Mucosa of rectum (tissue), 2 donors: Measurements from ENCODE around the gene PRRT4.

Experiments
- H3K27ac ChIP-seq, 2 donors: one replicate each; pipeline ENCODE4 v1.7.0; 2013; ENCODE audit warnings: inconsistent platforms in 2 of 2, low read depth in 2 of 2, low read length in 2 of 2
- H3K27me3 ChIP-seq, 2 donors: one replicate each; pipeline ENCODE4 v1.7.0; 2013; ENCODE audit warnings: low read length in 2 of 2; ENCODE audit not compliant: control insufficient read depth in 2 of 2, insufficient read depth in 2 of 2
- H3K36me3 ChIP-seq, 2 donors: one replicate each; pipeline ENCODE4 v1.7.0; 2013; ENCODE audit warnings: low read length in 2 of 2; ENCODE audit not compliant: control insufficient read depth in 2 of 2, insufficient read depth in 2 of 2
- H3K4me1 ChIP-seq, 2 donors: one replicate each; pipeline ENCODE4 v1.7.0; 2013; ENCODE audit warnings: low read length in 2 of 2, mild to moderate bottlenecking in 1 of 2; ENCODE audit not compliant: control insufficient read depth in 2 of 2, insufficient read depth in 2 of 2
- H3K4me3 ChIP-seq, 2 donors: one replicate each; pipeline ENCODE4 v1.7.0; 2013; ENCODE audit warnings: low read length in 2 of 2
- H3K9ac ChIP-seq, 2 donors: one replicate each; pipeline ENCODE4 v1.7.0; 2013; ENCODE audit warnings: low read length in 2 of 2, low read depth in 1 of 2, mild to moderate bottlenecking in 1 of 2
- H3K9me3 ChIP-seq, 2 donors: one replicate each; pipeline ENCODE4 v1.7.0; 2013; ENCODE audit warnings: low read length in 2 of 2; ENCODE audit not compliant: control insufficient read depth in 2 of 2
- donor health status: healthy.
- donor health status: Normal muscosa, but diverticular disease.

Gene PRRT4

GRCh38 chr7:128374041-128374440 lies 12.6 kb upstream of the PRRT4 start:
- Histone ChIP-seq H3K9me3 (no peaks in the 10 kb centered on the region), H3K36me3 (no peaks in the 10 kb centered on the region), H3K27ac (no peak overlapping the region), H3K4me1 (no peaks in the 10 kb centered on the region), H3K4me3 (no peak overlapping the region), H3K9ac (no peak overlapping the region), H3K27me3 (no peaks in the 10 kb centered on the region)

- Histone ChIP-seq H3K4me1 (no peaks in the 10 kb centered on the region), H3K9me3 (no peaks in the 10 kb centered on the region), H3K27ac (no peak overlapping the region), H3K27me3 (no peaks in the 10 kb centered on the region), H3K4me3 (no peak overlapping the region), H3K36me3 (no peaks in the 10 kb centered on the region), H3K9ac (no peak overlapping the region)
These were observed 12.1 kb upstream of the PRRT4 start for GRCh38 chr7:128373606-128374005.

- Histone ChIP-seq H3K9me3 (no peaks in the 10 kb centered on the region), H3K9ac (no peak overlapping the region), H3K4me3 (no peak overlapping the region), H3K4me1 (no peaks in the 10 kb centered on the region), H3K27ac (no peak overlapping the region), H3K36me3 (no peaks in the 10 kb centered on the region), H3K27me3 (peaks cover 0 to 2% of the 10 kb centered on the region in 2 donors)
These were observed 9.0 kb upstream of the PRRT4 start for GRCh38 chr7:128370491-128370890.

- Histone ChIP-seq H3K4me3 (no peak overlapping the region), H3K9ac (no peak overlapping the region), H3K27ac (no peak overlapping the region), H3K9me3 (no peaks in the 10 kb centered on the region), H3K36me3 (no peaks in the 10 kb centered on the region), H3K27me3 (peaks cover 8 to 22% of the 10 kb centered on the region in 2 donors), H3K4me1 (no peaks in the 10 kb centered on the region)
These were observed 5.5 kb upstream of the PRRT4 start for GRCh38 chr7:128366986-128367385.

- Histone ChIP-seq H3K9ac (no peak overlapping the region), H3K27me3 (peaks cover 8 to 25% of the 10 kb centered on the region in 2 donors), H3K36me3 (no peaks in the 10 kb centered on the region), H3K4me3 (no peak overlapping the region), H3K27ac (no peak overlapping the region), H3K4me1 (no peaks in the 10 kb centered on the region), H3K9me3 (no peaks in the 10 kb centered on the region)
These were observed 4.8 kb upstream of the PRRT4 start for GRCh38 chr7:128366300-128366699.

GRCh38 chr7:128365432-128365831 lies 3.9 kb upstream of the PRRT4 start:
- Histone ChIP-seq H3K27me3 (peaks cover 12 to 25% of the 10 kb centered on the region in 2 donors), H3K9me3 (no peaks in the 10 kb centered on the region), H3K27ac (no peak overlapping the region), H3K4me3 (no peak overlapping the region), H3K9ac (no peak overlapping the region), H3K36me3 (no peaks in the 10 kb centered on the region), H3K4me1 (peaks cover 6 to 7% of the 10 kb centered on the region in 2 donors)

GRCh38 chr7:128364166-128364870 lies 2.8 kb upstream of the PRRT4 start:
- no peak overlapping the region for H3K27ac ChIP-seq
- H3K4me3 ChIP-seq: no peak overlapping the region
- H3K27me3 ChIP-seq: peaks cover 18 to 31% of the 10 kb centered on the region in 2 donors
- H3K36me3 ChIP-seq: no peaks in the 10 kb centered on the region
- H3K9me3 ChIP-seq: no peaks in the 10 kb centered on the region
- no peak overlapping the region for H3K9ac ChIP-seq
- H3K4me1 ChIP-seq: peaks cover 6 to 7% of the 10 kb centered on the region in 2 donors

GRCh38 chr7:128363261-128363721 lies 1.8 kb upstream of the PRRT4 start:
- Histone ChIP-seq H3K9ac (no peak overlapping the region), H3K27ac (no peak overlapping the region), H3K4me1 (peaks cover 6 to 7% of the 10 kb centered on the region in 2 donors), H3K27me3 (peaks cover 18 to 31% of the 10 kb centered on the region in 2 donors), H3K4me3 (no peak overlapping the region), H3K9me3 (no peaks in the 10 kb centered on the region), H3K36me3 (no peaks in the 10 kb centered on the region)

GRCh38 chr7:128362670-128363069 lies 1.2 kb upstream of the PRRT4 start:
- no peak overlapping the region for H3K4me3 ChIP-seq
- peaks cover 6 to 7% of the 10 kb centered on the region in 2 donors for H3K4me1 ChIP-seq
- peaks cover 18 to 34% of the 10 kb centered on the region in 2 donors for H3K27me3 ChIP-seq
- no peak overlapping the region for H3K9ac ChIP-seq
- no peaks in the 10 kb centered on the region for H3K36me3 ChIP-seq
- H3K27ac ChIP-seq: no peak overlapping the region
- H3K9me3 ChIP-seq: no peaks in the 10 kb centered on the region

- Histone ChIP-seq H3K9ac (no peak overlapping the region), H3K9me3 (no peaks in the 10 kb centered on the region), H3K4me1 (peaks cover 6 to 7% of the 10 kb centered on the region in 2 donors), H3K27ac (no peak overlapping the region), H3K4me3 (no peak overlapping the region), H3K27me3 (peaks cover 24 to 32% of the 10 kb centered on the region in 2 donors), H3K36me3 (no peaks in the 10 kb centered on the region)
These were observed 1.2 kb downstream of the PRRT4 start for GRCh38 chr7:128360359-128360678.
